RWPE2 (cell line): ENCODE measurements around the gene PNKD.

Experiments
- ATAC-seq: fragments of 200-7000 bp; cut with Tn5 transposase; 3 replicates; pipeline ENCODE4 v1.9.1; 2021; ENCODE audit warnings: low read depth
- DNase-seq: peaks from one replicate; pipeline ENCODE4 v3.0.0-alpha.2; 2020; ENCODE audit warnings: low spot score
- H3K27ac ChIP-seq: fragments of 450-650 bp; 2 replicates; pipeline ENCODE4 v1.5.1; 2017; ENCODE audit warnings: mild to moderate bottlenecking; ENCODE audit not compliant: poor library complexity, severe bottlenecking
- H3K27me3 ChIP-seq: fragments of 250-450 bp; sonication (Bioruptor Pico); 2 replicates; pipeline ENCODE4 v1.5.1; 2021; ENCODE audit warnings: mild to moderate bottlenecking, moderate library complexity; ENCODE audit not compliant: insufficient read depth, poor library complexity, severe bottlenecking
- H3K36me3 ChIP-seq: fragments of 250-450 bp; sonication (Bioruptor Pico); 2 replicates; pipeline ENCODE4 v1.5.1; 2020; ENCODE audit warnings: low read depth, mild to moderate bottlenecking, moderate library complexity
- H3K4me1 ChIP-seq: fragments of 250-450 bp; sonication (Bioruptor Pico); 2 replicates; pipeline ENCODE4 v1.5.1; 2021; ENCODE audit warnings: mild to moderate bottlenecking, moderate library complexity; ENCODE audit not compliant: insufficient read depth, poor library complexity, severe bottlenecking
- H3K4me3 ChIP-seq: fragments of 250-450 bp; sonication (Bioruptor Pico); 2 replicates; pipeline ENCODE4 v1.5.1; 2021; ENCODE audit warnings: mild to moderate bottlenecking, moderate library complexity; ENCODE audit not compliant: severe bottlenecking
- H3K9me3 ChIP-seq: fragments of 250-450 bp; sonication (Bioruptor Pico); 2 replicates; pipeline ENCODE4 v1.5.1; 2021; ENCODE audit warnings: mild to moderate bottlenecking, moderate library complexity; ENCODE audit not compliant: severe bottlenecking
- CTCF ChIP-seq: fragments of 450-650 bp; IDR thresholded peaks from one replicate; pipeline ENCODE4 v1.5.1; 2017; ENCODE audit warnings: mild to moderate bottlenecking, moderate library complexity; ENCODE audit not compliant: poor library complexity, severe bottlenecking

The PNKD gene

GRCh38 chr2:218285604-218286003 is 15.3 kb downstream of the PNKD start:
- no peak for TF ChIP-seq CTCF
- Histone ChIP-seq H3K36me3 (peaks cover 55% of the 10 kb centered on the region), H3K4me3 (no peak overlapping the region), H3K27ac (peak overlapping the region; percentile 95), H3K27me3 (no peaks in the 10 kb centered on the region), H3K9me3 (no peaks in the 10 kb centered on the region), H3K4me1 (peaks cover 69% of the 10 kb centered on the region)
- DNase-seq (no peak), ATAC-seq (no peak)

GRCh38 chr2:218286570-218287459 is 16.5 kb downstream of the PNKD start:
- peaks cover 63% of the 10 kb centered on the region for H3K4me1 ChIP-seq
- H3K9me3 ChIP-seq, result no peaks in the 10 kb centered on the region
- ATAC-seq (peak; percentile 72), DNase-seq (peak; percentile 94)
- H3K36me3 ChIP-seq, result peaks cover 43% of the 10 kb centered on the region
- H3K27me3 ChIP-seq, result no peaks in the 10 kb centered on the region
- peak overlapping the region; percentile 95 for H3K27ac ChIP-seq
- H3K4me3 ChIP-seq, result peak overlapping the region; percentile 29
- no peak for TF ChIP-seq CTCF

GRCh38 chr2:218289639-218290315 is 19.5 kb downstream of the PNKD start:
- H3K27ac ChIP-seq, result peak overlapping the region; percentile 95
- H3K27me3 ChIP-seq, result no peaks in the 10 kb centered on the region
- TF ChIP-seq CTCF, result no peak
- ATAC-seq (no peak), DNase-seq (no peak)
- peaks cover 54% of the 10 kb centered on the region for H3K4me1 ChIP-seq
- H3K4me3 ChIP-seq, result peak overlapping the region; percentile 72
- no peaks in the 10 kb centered on the region for H3K9me3 ChIP-seq
- peaks cover 21% of the 10 kb centered on the region for H3K36me3 ChIP-seq

GRCh38 chr2:218290316-218291261 is 20.3 kb downstream of the PNKD start:
- Histone ChIP-seq H3K4me1 (peaks cover 54% of the 10 kb centered on the region), H3K36me3 (peaks cover 13% of the 10 kb centered on the region), H3K9me3 (no peaks in the 10 kb centered on the region), H3K27ac (peak overlapping the region; percentile 95), H3K27me3 (no peaks in the 10 kb centered on the region), H3K4me3 (peak overlapping the region; percentile 72)
- no peak for DNase-seq
- no peak for ATAC-seq
- TF ChIP-seq CTCF, result no peak
